Measurements from ENCODE around the gene GNPAT.

DNA sequence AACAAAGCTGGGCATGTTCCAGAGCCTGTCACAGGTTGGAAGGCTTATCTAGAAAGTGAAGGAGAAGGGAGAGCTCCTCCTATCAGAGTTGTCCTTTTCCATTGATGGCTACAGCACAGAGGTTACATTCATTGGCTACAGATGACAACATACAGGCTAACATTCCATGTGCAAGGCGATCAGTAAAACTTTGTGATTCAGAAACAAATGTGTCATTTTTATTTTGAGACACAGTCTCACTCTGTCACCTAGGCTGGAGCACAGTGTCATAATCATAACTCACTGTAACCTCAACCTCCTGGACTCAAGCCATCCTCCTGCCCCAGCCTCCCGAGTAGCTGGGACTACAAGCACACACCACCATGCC is 46.6 kb upstream of the GNPAT start:
- no peak for TF ChIP-seq POLR2A (IDR thresholded peaks at IDR 0.05)
- no peak for TF ChIP-seq CTCF (IDR thresholded peaks at IDR 0.05)
